H1 (cell line): ENCODE results near the gene ZNF423. TPM values are rescaled to one million over a fixed set of nuclear protein-coding genes. Genes with fewer than 3 reads are reported as not detected.

Experiments used
- ATF2 ChIP-seq: IDR thresholded peaks from 2 replicates; pipeline ENCODE4 v1.6.1; 2012; ENCODE audit warnings: low read length, inconsistent platforms
- BCL11A ChIP-seq, 2 experiments: IDR thresholded peaks; one replicate each; pipeline ENCODE4 v1.6.1; 2011; ENCODE audit warnings: low read depth in 2 of 2, low read length in 2 of 2, mild to moderate bottlenecking in 2 of 2
- CTBP2 ChIP-seq: IDR thresholded peaks from 2 replicates; pipeline ENCODE4 v1.7.0; 2011; ENCODE audit warnings: borderline replicate concordance, mild to moderate bottlenecking, moderate library complexity, mixed read lengths, low read length; ENCODE audit not compliant: insufficient read depth, insufficient read length
- EZH2 ChIP-seq: fragments of 200-600 bp; sonication (generic); IDR thresholded peaks from 2 replicates; pipeline ENCODE4 v1.7.1; 2012; ENCODE audit warnings: low read depth, mild to moderate bottlenecking, moderate library complexity, low read length, inconsistent platforms; ENCODE audit not compliant: severe bottlenecking
- FOSL1 ChIP-seq: IDR thresholded peaks from 2 replicates; pipeline ENCODE4 v1.6.1; 2011; ENCODE audit warnings: mild to moderate bottlenecking, low read depth, low read length, moderate library complexity; ENCODE audit not compliant: insufficient read depth
- KDM1A ChIP-seq: fragments of 200-600, 300-600 bp; sonication (generic); IDR thresholded peaks from 2 replicates; pipeline ENCODE4 v1.7.1; 2016; ENCODE audit warnings: mild to moderate bottlenecking, low read length, borderline replicate concordance
- NRF1 ChIP-seq: IDR thresholded peaks from 2 replicates; pipeline ENCODE4 v1.6.1; 2011; ENCODE audit warnings: mild to moderate bottlenecking, low read depth, low read length, improper control_type of control experiment
- POLR2A ChIP-seq, 2 experiments: IDR thresholded peaks; 1 replicate in 1 of 2; 2 replicates in 1 of 2; pipeline ENCODE4 v1.6.1; 2011; ENCODE audit warnings: low read depth in 2 of 2, low read length in 2 of 2, mild to moderate bottlenecking in 2 of 2; ENCODE audit errors: control extremely low read depth in 1 of 2
- POLR2AphosphoS5 ChIP-seq: IDR thresholded peaks from 2 replicates; pipeline ENCODE4 v1.6.1; 2011; ENCODE audit warnings: low read depth, low read length
- RBBP5 ChIP-seq: IDR thresholded peaks from 2 replicates; pipeline ENCODE4 v1.7.1; 2012; ENCODE audit warnings: low read depth, mild to moderate bottlenecking, inconsistent platforms, low read length, moderate library complexity, borderline replicate concordance
- RFX5 ChIP-seq: IDR thresholded peaks from 2 replicates; pipeline ENCODE4 v1.6.1; 2011; ENCODE audit warnings: low read depth, low read length, improper control_type of control experiment, borderline replicate concordance
- RNF2 ChIP-seq: fragments of 200-900, 300-1000 bp; sonication (generic); IDR thresholded peaks from 2 replicates; pipeline ENCODE4 v1.7.1; 2016; ENCODE audit warnings: borderline replicate concordance, low read depth, mild to moderate bottlenecking, antibody characterized with exemption, low read length; ENCODE audit not compliant: poor library complexity, severe bottlenecking; ENCODE audit errors: missing control alignments
- SIN3A ChIP-seq, 2 experiments: IDR thresholded peaks in 1 of 2; conservative IDR thresholded peaks in 1 of 2; 2 replicates each; pipeline ENCODE4 v1.6.1; 2011 to 2012; ENCODE audit warnings: low read length in 2 of 2, improper control_type of control experiment in 1 of 2, low read depth in 1 of 2, mild to moderate bottlenecking in 1 of 2
- SIRT6 ChIP-seq: IDR thresholded peaks from one replicate; pipeline ENCODE4 v1.7.1; 2012; ENCODE audit warnings: low read length, inconsistent platforms
- SIX5 ChIP-seq: IDR thresholded peaks from 2 replicates; pipeline ENCODE4 v1.6.1; 2011; ENCODE audit warnings: mild to moderate bottlenecking, low read depth, low read length
- SP2 ChIP-seq: IDR thresholded peaks from 2 replicates; pipeline ENCODE4 v1.6.1; 2012; ENCODE audit warnings: mild to moderate bottlenecking, low read length, inconsistent platforms
- SP4 ChIP-seq: IDR thresholded peaks from 2 replicates; pipeline ENCODE4 v1.6.1; 2012; ENCODE audit warnings: low read length, inconsistent platforms
- SRF ChIP-seq: IDR thresholded peaks from 2 replicates; pipeline ENCODE4 v1.6.1; 2011; ENCODE audit warnings: mild to moderate bottlenecking, low read depth, low read length, moderate library complexity
- SUZ12 ChIP-seq: fragments of 200-600 bp; sonication (generic); IDR thresholded peaks from 2 replicates; pipeline ENCODE4 v1.6.1; 2012; ENCODE audit warnings: mild to moderate bottlenecking, inconsistent platforms, low read length, moderate library complexity, mixed read lengths
- TCF12 ChIP-seq: IDR thresholded peaks from 2 replicates; pipeline ENCODE4 v1.6.1; 2011; ENCODE audit warnings: low read depth, mild to moderate bottlenecking, low read length
- USF2 ChIP-seq: IDR thresholded peaks from 2 replicates; pipeline ENCODE4 v1.6.1; 2011; ENCODE audit warnings: low read length, improper control_type of control experiment
- YY1 ChIP-seq: IDR thresholded peaks from 2 replicates; pipeline ENCODE4 v1.6.1; 2011; ENCODE audit warnings: low read depth, mild to moderate bottlenecking, low read length
- polyA plus RNA-seq, 7 experiments: library from polyadenylated mRNA; depleted of rRNA in 3 of 7; stranded (reverse) in 5 of 7; unstranded in 2 of 7; fragments of >200 nt in 5 of 7; fragments of 200-250 nt in 2 of 7; gene quantifications; 1 replicate in 5 of 7; 2 replicates in 1 of 7; 4 replicates in 1 of 7; pipeline versions ENCODE4 v1.2.1 to v1.2.3, GENCODE V29; 2011 to 2013; ENCODE audit warnings: missing spikeins in 2 of 7, mixed read lengths in 2 of 7
- total RNA-seq: library from RNA; stranded (reverse); fragmentation: NEBNext Ultra II Directional; extraction: Animal tissue kit (Norgen Biotek cat#: 25700); gene quantifications from 2 replicates; pipeline ENCODE4 v1.2.1, GENCODE V29; 2021

ZNF423 gene
- total and polyA plus RNA-seq, 2 of the 8 experiments (the other 6 are each of a cell fraction or from before 2014, with no cell fraction given), result 38.2 to 52.3 TPM

- TF ChIP-seq BCL11A (IDR thresholded peaks at IDR 0.05; ENCODE audit: low read depth in 2 of 2, low read length in 2 of 2) (no peak), EZH2 (no peak), RFX5 (no peak), FOSL1 (no peak), SIX5 (no peak), RBBP5 (peak; percentile 72; the same call in 1 of the 2 replicates), SRF (no peak), SIRT6 (no peak), POLR2A (IDR thresholded peaks at IDR 0.05; ENCODE audit: control extremely low read depth in 1 of 2, low read depth in 2 of 2, low read length in 2 of 2) (no peak; a peak in 1 of 3 replicates), RNF2 (no peak), SP4 (no peak), POLR2AphosphoS5 (peak; percentile 34; the same call in 1 of the 2 replicates), NRF1 (no peak), TCF12 (no peak), KDM1A (no peak), YY1 (no peak), SUZ12 (peak; percentile 39; the same call in 1 of the 2 replicates), ATF2 (no peak), SP2 (no peak), SIN3A (conservative IDR thresholded peaks at IDR 0.05 in 1 of 2, IDR thresholded peaks at IDR 0.05 in 1 of 2; ENCODE audit: low read depth in 1 of 2, low read length in 2 of 2) (no peak), CTBP2 (no peak), USF2 (no peak)
These were observed 561 bp downstream of the ZNF423 start (continued) for GRCh38 chr16:49855280-49855821.
